Activated gamma-delta T cell treated with Interleukin-2 at 50 U/mL for 16 hours (primary cell): Measurements from ENCODE around the gene DNAJC28.
"Not testable (repeated sequence)": the region's sequence is repeated elsewhere in the genome, so short reads cannot be mapped to it uniquely, and the experiment has no call there.

Source experiments
- DNase-seq: peaks from one replicate; pipeline ENCODE4 v3.0.0-alpha.2; 2020

The DNAJC28 gene

DNA sequence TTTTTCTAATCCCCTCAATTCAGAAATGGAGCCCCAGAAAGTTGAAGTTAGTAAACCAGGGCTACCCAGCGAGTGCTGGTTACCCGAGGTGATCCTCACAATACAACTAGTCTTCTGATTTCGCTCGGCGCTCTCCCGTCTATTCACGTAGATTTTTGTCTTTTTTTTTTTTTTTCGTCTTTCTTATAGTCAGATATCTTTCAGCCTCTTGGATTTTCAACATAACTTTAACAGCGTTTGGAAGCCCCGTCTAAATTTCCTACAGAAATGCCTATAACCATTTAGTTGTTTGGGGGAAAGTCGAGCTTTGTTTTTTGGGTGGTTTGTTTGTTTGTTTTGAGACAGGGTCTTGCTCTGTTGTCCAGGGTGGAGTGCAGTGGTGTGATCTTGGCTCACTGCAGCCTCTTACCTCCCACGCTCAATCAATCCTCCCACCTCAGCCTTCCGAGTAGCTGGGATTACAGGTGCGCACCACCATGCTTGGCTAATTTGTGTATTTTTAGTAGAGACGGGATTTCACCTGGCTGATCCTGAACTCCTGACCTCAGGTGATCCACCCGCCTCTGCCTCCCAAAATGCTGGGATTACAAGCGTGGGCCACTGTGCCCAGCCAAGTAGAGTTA is 10.9 kb downstream of the DNAJC28 start:
- no peak for DNase-seq

- peak; percentile 95 for DNase-seq
These were observed 11.6 kb downstream of the DNAJC28 start, which contains the start of gene TMEM50B for GRCh38 chr21:33479679-33480480. Gene TMEM50B (minus strand): TSS chr21:33479974. CDS start chr21:33468885, 11,089 bp downstream.

- DNase-seq = peak; percentile 36
These were observed 12.4 kb downstream of the DNAJC28 start for GRCh38 chr21:33478935-33479678.

DNA sequence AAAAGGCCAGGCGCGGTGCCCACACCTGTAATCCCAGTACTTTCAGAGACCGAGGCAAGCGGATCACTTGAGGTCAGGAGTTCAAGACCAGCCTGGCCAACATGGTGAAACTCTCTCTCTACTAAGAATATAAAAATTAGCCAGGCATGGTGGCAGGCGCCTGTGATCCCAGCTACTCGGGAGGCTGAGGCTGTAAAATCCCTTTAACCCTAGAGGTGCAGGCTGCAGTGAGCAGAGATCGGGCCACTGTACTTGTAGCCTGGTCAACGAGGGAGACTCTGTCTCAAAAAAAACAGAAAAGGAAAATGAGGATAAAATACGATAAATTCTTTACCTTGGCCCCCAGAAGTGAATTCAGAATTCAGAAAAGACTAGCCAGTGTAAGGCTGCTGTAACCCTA is 13.3 kb downstream of the DNAJC28 start:
- DNase-seq = no peak

GRCh38 chr21:33477066-33477465 is 14.4 kb downstream of the DNAJC28 start:
- DNase-seq = no peak

GRCh38 chr21:33473344-33473743 is 18.2 kb downstream of the DNAJC28 start:
- DNase-seq = no peak

DNA sequence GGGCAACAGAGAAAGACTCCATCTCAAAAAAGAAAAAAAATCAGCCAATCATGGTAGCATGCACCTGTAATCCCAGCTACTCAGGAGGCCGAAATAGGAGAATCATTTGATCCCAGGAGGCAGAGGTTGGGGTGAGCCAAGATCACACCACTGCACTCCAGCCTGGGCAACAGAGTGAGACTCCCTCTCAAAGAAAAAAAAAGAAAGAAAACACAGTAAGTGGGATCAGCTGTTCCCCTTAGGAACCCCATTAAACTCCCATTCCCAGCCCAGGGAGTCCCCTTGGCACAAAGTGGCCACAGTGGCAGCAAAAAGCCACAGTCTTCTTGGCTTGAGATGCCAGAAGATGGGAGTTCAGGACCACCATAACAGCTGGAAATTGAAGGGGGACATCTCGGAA is 20.8 kb downstream of the DNAJC28 start:
- DNase-seq = no peak

DNA sequence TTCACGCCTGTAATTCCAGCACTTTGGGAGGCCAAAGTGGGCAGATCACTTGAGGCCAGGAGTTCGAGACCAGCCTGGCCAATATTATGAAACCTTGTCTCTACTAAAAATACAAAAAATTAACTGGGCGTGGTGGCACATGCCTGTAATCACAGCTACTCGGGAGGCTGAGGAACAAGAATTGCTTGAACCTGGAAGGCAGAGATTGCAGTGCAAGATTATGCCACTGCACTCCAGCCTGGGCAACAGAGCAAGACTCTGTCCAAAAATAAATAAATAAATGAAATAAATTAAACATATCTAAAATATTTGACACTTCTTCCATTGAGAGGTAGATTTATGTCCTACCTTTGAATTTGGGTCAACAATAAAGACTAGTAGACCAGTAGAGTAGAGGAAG is 22.3 kb downstream of the DNAJC28 start:
- not testable (repeated sequence) for DNase-seq

GRCh38 chr21:33461538-33462250 is 29.8 kb downstream of the DNAJC28 start:
- no peak for DNase-seq

DNA sequence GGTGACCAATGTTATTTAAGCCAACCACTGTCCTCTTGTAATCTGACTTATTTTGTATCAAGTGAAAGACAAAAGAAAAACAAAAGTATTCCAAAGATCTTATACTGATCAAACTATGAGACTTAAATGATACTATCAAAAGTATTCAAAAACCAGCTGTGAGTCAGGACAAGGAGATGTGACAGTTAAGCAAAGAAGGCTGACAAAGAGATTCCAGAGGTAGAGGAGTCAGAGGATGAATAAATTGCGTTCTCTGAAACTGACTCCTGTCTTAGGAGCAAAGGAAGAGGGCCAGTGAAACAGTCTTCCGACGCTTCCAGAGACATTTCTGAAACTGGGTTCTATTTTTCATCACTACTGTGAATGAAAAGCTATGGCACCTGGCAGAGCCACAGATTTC is 32.7 kb downstream of the DNAJC28 start:
- no peak for DNase-seq

- no peak for DNase-seq
These were observed 35.6 kb downstream of the DNAJC28 start for GRCh38 chr21:33455686-33456446.

- no peak for DNase-seq
These were observed 39.2 kb downstream of the DNAJC28 start for GRCh38 chr21:33452362-33452761.

- no peak for DNase-seq
These were observed 39.9 kb downstream of the DNAJC28 start for GRCh38 chr21:33451634-33452071.

DNA sequence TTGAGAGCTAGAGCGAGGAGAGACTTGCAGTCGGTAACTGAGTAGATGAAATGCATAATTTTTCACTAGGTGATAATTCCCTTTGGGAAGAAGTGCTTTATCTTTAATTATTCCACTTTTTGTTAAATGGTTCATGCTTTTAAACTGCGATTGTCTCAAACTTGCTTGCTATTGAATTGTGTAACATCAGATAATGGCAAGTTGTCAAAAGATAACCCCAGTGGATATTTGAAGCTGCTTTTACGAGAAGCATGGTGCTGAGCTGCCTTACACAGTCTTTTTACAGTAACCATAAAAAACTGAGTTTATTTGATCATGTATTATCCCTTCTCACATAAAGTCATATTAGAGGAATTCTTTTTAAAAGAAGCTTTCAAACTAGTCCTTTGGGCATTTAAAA is 41.9 kb downstream of the DNAJC28 start:
- no peak for DNase-seq

- DNase-seq = not testable (repeated sequence)
These were observed 44.9 kb downstream of the DNAJC28 start for GRCh38 chr21:33446620-33447019.

DNA sequence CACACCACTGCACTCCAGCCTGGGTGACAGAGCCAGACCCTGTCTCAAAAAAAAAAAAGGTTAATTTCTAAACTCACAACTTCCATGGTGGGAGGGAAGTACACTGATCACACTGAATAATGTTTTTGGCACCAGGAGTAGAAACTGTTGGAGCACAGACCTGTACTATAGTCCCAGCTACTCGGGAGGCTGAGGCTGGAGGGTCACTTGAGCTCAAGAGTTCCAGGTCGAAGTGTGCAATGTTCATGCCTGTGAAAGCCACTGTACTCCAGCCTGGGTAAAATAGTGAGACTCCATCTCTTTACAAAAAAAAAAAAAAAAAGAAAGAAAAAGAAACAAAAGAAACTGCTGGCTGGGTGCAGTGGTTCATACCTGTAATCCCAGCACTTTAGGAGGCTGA is 47.0 kb downstream of the DNAJC28 start:
- DNase-seq = no peak

DNA sequence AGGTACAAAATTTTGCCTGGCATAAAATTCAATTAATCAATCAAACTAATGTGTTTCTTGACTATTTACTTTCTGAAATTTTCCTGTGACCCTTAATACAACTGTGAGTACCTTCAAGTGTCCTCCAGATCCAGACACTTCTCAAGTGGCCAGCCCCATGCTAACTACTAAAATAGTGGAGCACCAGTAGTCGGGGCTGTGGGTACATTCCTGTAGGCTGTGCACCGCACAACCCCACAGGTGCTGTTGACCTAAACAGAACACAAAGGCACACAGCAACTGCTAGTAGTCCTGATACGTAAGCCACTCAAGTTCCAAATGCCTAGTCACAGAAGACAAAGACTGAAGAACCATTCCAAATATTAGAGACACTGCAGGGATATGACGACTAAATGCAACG is 48.3 kb downstream of the DNAJC28 start:
- DNase-seq = no peak

DNA sequence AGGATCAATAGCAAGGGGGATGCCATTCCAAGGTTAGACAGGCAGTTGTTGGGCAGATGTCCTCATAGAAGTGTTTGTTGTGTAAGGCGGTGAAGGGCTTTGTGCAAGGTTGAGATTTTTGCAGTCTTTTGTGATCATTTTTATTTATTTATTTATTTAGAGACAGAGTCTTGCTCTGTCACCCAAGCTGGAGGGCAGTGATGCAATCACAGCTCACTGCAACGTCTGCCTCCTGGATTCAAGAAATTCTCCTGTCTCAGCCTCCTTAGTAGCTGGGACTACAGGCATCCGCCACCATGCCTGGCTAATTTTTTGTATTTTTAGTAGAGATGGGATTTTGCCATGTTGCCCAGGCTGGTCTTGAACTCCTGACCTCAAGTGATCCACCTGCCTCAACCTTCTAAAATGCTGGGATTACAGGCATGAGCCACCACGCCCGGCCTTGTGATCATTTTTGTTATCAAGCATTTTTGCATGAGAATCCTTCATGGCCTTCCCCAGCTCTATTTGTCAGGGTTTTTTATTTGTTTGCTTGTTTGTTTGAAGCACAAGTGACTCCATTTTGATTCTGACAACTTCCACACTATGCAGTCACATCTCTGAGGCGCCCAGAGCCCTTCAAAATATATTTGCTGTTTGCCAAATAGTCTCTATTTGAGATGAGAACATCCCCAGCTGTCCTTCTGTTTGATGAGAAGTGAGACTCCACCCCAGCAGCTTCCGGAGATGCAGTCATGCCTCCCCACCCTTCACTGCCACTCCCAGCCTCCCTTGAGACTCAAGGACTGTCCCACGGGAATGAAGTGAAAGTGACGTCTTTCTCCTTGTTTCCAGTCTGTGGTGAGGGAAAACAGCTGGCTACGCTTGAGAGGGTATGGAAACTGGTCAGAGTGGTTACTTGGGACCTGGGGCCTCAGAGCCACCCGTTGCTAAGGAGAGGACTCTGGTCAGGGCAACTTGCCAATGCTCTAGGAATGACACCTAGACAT is 49.7 kb downstream of the DNAJC28 start:
- no peak for DNase-seq
